Lower leg skin (tissue), 3 donors: ENCODE measurements around the gene HELQ.

Experiments used
- CTCF ChIP-seq, 3 donors: fragments of 450-650 bp; IDR thresholded peaks; one replicate each; pipeline ENCODE4 v1.5.1; 2016; ENCODE audit warnings: antibody characterized with exemption in 3 of 3, mild to moderate bottlenecking in 3 of 3, moderate library complexity in 2 of 3
- POLR2A ChIP-seq, 2 donors: fragments of 450-650 bp; IDR thresholded peaks; one replicate each; pipeline ENCODE4 v1.6.1; 2016 to 2017; ENCODE audit warnings: antibody characterized with exemption in 2 of 2, mild to moderate bottlenecking in 1 of 2, moderate library complexity in 1 of 2

- no peak for TF ChIP-seq CTCF (IDR thresholded peaks at IDR 0.05)
- TF ChIP-seq POLR2A (IDR thresholded peaks at IDR 0.05) = no peak
These were observed 14.7 kb downstream of the HELQ start for GRCh38 chr4:83440899-83441298.
